Upper lobe of left lung (tissue), 4 donors: Measurements from ENCODE around the gene CAPZA3.

ENCODE experiments used
- EP300 ChIP-seq, 4 donors: sonication (generic); formaldehyde crosslinking; IDR thresholded peaks; one replicate each; pipeline ENCODE4 v1.5.1; 2017; ENCODE audit warnings: antibody characterized with exemption in 4 of 4, control low read depth in 2 of 4
- POLR2A ChIP-seq, 4 donors: fragments of 450-650 bp; IDR thresholded peaks; one replicate each; pipeline ENCODE4 v1.5.1; 2016 to 2017; ENCODE audit warnings: antibody characterized with exemption in 4 of 4, mild to moderate bottlenecking in 2 of 4

GRCh38 chr12:18700271-18700670, 37.6 kb upstream of the CAPZA3 start:
- TF ChIP-seq POLR2A (IDR thresholded peaks at IDR 0.05), result no peak
- TF ChIP-seq EP300 (IDR thresholded peaks at IDR 0.05), result no peak
